ENCODE data around the gene MOG.

Gene MOG

DNA sequence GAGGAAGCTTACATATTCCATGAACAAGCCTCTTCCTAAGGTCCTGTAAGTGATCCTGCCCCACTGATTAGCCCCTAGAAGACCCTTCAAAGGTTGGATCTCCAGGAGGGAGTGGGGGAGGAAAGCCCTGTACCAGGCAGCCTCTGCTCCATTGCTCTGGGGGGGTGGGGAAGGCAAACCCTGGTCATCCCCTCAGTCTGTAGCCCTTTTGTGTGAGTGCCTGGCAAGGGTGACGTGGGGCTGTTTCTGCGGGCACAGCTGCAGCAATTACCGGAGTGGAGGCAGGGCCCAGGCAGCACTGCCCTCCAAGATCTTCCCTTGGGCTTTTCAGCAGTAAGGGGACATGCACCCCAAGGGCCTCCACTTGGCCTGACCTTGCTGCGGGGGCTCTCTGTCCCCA, at the start of gene MOG:
Gene MOG (plus strand): TSS at position 295 of the 400 bp plus-strand sequence. CDS start 118 bp downstream, outside the sequence.
- TF ChIP-seq, protein P1, sequence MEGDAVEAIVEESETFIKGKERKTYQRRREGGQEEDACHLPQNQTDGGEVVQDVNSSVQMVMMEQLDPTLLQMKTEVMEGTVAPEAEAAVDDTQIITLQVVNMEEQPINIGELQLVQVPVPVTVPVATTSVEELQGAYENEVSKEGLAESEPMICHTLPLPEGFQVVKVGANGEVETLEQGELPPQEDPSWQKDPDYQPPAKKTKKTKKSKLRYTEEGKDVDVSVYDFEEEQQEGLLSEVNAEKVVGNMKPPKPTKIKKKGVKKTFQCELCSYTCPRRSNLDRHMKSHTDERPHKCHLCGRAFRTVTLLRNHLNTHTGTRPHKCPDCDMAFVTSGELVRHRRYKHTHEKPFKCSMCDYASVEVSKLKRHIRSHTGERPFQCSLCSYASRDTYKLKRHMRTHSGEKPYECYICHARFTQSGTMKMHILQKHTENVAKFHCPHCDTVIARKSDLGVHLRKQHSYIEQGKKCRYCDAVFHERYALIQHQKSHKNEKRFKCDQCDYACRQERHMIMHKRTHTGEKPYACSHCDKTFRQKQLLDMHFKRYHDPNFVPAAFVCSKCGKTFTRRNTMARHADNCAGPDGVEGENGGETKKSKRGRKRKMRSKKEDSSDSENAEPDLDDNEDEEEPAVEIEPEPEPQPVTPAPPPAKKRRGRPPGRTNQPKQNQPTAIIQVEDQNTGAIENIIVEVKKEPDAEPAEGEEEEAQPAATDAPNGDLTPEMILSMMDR (IDR thresholded peaks at IDR 0.05): no peak

DNA sequence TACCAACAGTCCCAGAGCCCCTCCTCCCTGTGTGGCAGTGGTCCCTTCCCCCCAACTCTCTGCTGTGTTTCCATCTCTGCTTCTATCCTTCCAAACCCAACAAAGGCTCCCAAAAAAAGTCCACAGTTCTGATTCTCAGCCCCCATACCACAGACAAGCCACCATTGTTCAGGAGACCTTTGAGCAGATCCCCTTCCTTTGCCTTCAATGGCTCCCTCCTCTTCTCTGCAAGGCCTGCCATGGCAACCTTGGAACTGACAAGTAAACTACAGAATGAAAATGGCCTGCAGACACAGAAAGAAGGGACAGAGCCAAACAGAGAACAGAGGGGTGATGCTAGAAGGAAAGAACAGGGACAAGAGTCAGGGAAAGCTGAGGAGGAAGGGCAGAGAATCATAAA, 48.8 kb upstream of the MOG start:
- TF ChIP-seq, protein P1 (IDR thresholded peaks at IDR 0.05): no peak

DNA sequence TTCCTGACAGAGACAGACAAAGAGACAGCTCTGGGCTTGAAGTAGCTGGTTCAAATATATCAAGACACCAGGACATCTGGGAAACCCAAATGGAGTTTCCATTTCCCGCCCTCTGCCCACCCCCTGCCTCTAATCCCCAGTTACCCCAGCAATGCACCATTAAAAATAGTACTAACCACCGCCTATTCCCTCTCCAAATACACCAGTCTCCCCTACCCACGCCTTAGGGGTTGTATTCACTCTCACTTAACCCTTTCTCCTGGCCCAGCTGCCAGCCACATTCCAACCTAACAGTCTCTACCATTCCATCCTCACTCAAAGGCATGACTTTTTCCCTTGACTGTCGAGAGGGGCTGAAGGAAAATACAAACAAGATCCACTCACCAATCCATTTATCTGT, 46.4 kb upstream of the MOG start:
- TF ChIP-seq, protein P1 (IDR thresholded peaks at IDR 0.05): no peak

DNA sequence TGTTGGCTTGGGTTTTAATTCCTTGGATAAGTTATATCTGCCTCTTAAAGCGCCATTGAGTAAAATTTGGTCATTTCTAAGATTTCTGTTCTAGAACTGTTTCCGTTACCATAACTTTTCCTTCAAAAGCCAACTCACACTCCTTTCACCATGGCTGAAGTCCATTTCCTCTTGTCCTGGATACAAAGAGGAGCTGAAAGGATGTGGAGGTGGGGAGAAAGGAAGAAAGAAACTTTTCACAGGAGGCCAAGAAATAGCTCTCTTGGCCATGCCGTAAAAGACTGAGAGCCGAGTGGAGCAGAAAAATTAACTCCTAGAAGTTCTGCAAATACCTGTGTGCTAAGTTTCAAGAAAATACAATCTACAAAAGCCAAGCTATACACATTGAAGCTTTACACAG, 45.5 kb upstream of the MOG start:
- TF ChIP-seq, protein P1 (IDR thresholded peaks at IDR 0.05): no peak

DNA sequence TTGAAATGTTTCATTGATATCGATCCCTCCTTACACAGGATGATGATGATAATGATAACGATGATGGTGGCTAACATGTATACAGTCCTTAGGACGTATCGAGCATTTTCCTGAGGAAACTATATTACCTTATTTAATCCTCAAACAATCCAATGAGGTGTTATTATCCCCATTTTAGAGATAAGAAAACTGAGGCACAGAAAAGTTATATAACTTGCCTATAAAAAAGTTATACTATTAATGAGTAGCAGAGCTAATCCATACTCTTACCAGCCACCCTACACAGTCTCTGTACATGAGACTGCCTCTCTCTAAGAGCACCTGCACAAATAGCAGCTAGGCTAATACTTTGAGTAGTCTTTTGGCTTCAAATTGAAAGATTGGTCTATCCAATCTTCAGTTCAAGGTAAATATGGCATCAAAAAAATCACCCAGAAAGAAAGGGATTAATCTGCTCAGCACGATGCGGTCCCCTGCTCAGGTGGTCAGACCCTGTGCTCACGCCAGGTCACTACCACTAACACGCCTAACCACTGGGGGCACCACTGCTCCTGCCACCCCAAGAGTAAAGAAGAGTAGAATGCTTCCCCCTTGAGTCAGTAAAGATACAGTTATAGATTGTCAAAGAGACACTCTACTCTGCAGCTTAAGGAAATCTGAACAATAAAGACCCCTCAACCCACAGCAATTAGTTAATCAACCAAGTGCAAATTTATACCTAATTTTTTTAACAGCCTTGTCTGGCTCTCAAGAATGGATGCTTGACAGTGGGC, 38.9 kb upstream of the MOG start:
- TF ChIP-seq, protein P1 (IDR thresholded peaks at IDR 0.05): no peak

DNA sequence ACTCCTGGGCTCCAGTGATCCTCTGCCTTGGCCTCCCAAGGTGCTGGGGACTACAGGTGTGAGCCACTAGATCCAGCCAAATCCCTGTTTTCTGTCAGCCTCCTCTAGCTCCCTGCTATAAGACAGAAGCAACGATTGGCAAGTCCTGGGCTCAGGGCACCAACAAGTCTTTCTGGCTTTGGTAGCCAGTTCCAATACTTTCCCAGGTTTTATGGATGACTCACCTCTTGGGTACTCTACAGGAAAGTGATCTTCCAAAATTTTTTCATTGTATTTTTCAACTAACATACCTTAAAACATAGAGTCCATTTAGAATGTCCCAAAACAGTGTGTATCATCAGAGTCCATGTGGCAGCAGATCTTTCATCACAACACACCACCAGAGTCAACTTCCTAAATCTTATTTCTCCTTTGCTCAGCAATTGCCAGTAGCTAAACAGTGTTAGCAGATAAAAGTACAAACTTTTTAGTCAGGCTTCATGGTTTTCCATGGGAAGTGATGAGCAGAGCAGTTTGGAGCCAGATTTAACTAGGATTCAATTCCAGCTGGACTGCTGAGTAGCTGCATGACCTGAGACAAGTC, 37.2 kb upstream of the MOG start:
- TF ChIP-seq, protein P1 (IDR thresholded peaks at IDR 0.05): no peak

DNA sequence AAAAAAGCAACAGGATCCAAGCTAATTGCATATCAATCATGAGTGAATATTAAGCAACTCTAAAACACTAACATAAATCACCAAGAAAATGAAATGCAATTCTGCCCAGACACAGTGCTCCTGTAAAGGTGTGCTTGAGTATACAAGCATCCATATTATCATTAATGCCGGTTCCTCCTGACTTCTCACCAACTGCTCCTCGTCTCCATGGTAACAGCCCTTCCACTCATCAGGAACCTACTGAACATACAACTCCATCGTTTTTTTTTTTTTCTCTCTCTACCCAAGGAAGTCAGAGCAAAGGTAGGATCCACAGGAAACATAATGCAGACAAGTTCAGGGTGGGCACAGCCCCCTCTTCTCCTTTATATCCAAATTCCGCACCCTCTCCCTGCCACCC, 36.3 kb upstream of the MOG start:
- TF ChIP-seq, protein P1 (IDR thresholded peaks at IDR 0.05): no peak

Data from LNCAP (cell line).